Measurements from ENCODE around the gene NOS2.
"Not testable (repeated sequence)": the region's sequence is repeated elsewhere in the genome, so short reads cannot be mapped to it uniquely, and the experiment has no call there.

NOS2 gene

DNA sequence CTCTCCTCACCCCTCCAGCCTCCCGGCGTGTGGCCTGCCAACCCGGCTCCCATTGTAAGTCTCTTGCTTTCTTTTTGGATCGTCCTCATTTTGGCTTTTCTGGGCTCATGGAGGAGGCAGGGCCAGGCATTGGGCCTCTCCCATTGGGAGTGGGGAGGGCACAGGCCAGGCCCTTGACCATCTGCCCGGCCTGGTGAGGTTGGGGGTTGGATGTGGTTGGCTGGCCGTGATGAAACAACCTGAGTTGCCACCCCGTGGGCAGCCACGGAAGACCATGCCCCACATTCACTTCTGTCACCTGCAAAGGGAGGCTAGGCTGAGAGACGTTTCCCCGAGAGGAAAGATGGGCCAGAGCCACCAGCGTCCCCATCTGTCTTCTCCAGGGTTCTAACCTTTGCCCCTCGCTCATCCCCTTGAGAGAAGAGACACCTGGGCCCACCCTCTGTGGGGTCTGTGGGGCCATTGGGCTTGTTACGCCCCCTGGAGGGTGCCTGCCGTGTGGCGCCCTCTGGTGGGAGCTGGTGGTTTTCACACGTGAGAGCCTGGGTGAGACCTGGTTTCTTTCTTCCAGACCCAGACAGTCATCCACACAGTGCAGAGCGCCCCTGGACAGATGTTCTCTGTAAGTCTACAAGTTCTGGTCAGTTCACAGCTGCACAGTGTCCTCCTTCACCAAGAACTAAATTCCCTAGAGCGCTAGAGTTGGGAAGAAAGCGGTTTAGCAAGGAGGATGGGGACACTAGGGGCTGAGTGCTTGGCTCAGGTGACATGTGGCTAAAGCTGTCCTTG, 47.3 kb downstream of the NOS2 start:
- not testable (repeated sequence) for H3K4me3 ChIP-seq (ENCODE audit: low read length in 2 of 2); H3K4me1 ChIP-seq (ENCODE audit: control insufficient read depth, insufficient read depth, low read length); H3K36me3 ChIP-seq (ENCODE audit: control insufficient read depth in 2 of 2, insufficient read depth in 2 of 2, low read length in 2 of 2); H3K27ac ChIP-seq (ENCODE audit: low read length); H3K9ac ChIP-seq (ENCODE audit: low read length in 2 of 2); H3K27me3 ChIP-seq (ENCODE audit: control insufficient read depth in 1 of 2, insufficient read depth in 2 of 2, low read length in 2 of 2); H3K9me3 ChIP-seq (ENCODE audit: control insufficient read depth in 2 of 2, low read length in 2 of 2)

GRCh38 chr17:27751622-27752490, 48.5 kb downstream of the NOS2 start:
- Histone ChIP-seq H3K9ac (ENCODE audit: low read length in 2 of 2) (no peak overlapping the region), H3K27me3 (ENCODE audit: control insufficient read depth in 1 of 2, insufficient read depth in 2 of 2, low read length in 2 of 2) (no peaks in the 10 kb centered on the region), H3K36me3 (ENCODE audit: control insufficient read depth in 2 of 2, insufficient read depth in 2 of 2, low read length in 2 of 2) (no peaks in the 10 kb centered on the region), H3K9me3 (ENCODE audit: control insufficient read depth in 2 of 2, low read length in 2 of 2) (no peaks in the 10 kb centered on the region), H3K4me1 (ENCODE audit: control insufficient read depth, insufficient read depth, low read length) (no peaks in the 10 kb centered on the region), H3K4me3 (ENCODE audit: low read length in 2 of 2) (no peak overlapping the region), H3K27ac (ENCODE audit: low read length) (no peak overlapping the region)

DNA sequence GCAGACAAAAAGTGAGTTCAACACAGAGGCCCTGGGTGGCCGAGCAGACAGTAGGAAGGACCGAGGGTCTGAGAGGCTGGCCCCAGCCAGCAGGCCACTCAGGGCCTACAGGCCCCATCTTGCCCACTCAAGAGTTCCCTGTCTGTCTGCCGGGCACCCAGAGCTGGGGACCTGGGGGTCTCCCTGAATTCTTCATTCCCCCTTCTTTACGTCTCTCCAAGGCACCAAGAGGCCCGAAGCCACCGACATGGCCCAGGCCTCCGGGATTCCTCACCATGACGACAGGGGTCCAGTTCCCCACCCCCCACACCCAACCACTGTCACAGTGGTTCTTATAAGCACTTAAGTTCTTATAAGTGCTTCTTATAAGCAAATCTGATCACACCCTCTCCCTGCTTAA, 49.2 kb downstream of the NOS2 start:
- no peaks in the 10 kb centered on the region for H3K36me3 ChIP-seq (ENCODE audit: control insufficient read depth in 2 of 2, insufficient read depth in 2 of 2, low read length in 2 of 2)
- no peaks in the 10 kb centered on the region for H3K27me3 ChIP-seq (ENCODE audit: control insufficient read depth in 1 of 2, insufficient read depth in 2 of 2, low read length in 2 of 2)
- H3K27ac ChIP-seq (ENCODE audit: low read length), result no peak overlapping the region
- H3K4me3 ChIP-seq (ENCODE audit: low read length in 2 of 2), result no peak overlapping the region
- no peaks in the 10 kb centered on the region for H3K4me1 ChIP-seq (ENCODE audit: control insufficient read depth, insufficient read depth, low read length)
- no peak overlapping the region for H3K9ac ChIP-seq (ENCODE audit: low read length in 2 of 2)
- H3K9me3 ChIP-seq (ENCODE audit: control insufficient read depth in 2 of 2, low read length in 2 of 2), result no peaks in the 10 kb centered on the region

GRCh38 chr17:27749562-27750150, 50.7 kb downstream of the NOS2 start:
- not testable (repeated sequence) for H3K4me3 ChIP-seq (ENCODE audit: low read length in 2 of 2); H3K9me3 ChIP-seq (ENCODE audit: control insufficient read depth in 2 of 2, low read length in 2 of 2); H3K27ac ChIP-seq (ENCODE audit: low read length); H3K36me3 ChIP-seq (ENCODE audit: control insufficient read depth in 2 of 2, insufficient read depth in 2 of 2, low read length in 2 of 2); H3K27me3 ChIP-seq (ENCODE audit: control insufficient read depth in 1 of 2, insufficient read depth in 2 of 2, low read length in 2 of 2); H3K4me1 ChIP-seq (ENCODE audit: control insufficient read depth, insufficient read depth, low read length); H3K9ac ChIP-seq (ENCODE audit: low read length in 2 of 2)

GRCh38 chr17:27748360-27748825, 51.9 kb downstream of the NOS2 start:
- no peaks in the 10 kb centered on the region for H3K4me1 ChIP-seq (ENCODE audit: control insufficient read depth, insufficient read depth, low read length)
- no peak overlapping the region for H3K27ac ChIP-seq (ENCODE audit: low read length)
- H3K36me3 ChIP-seq (ENCODE audit: control insufficient read depth in 2 of 2, insufficient read depth in 2 of 2, low read length in 2 of 2), result no peaks in the 10 kb centered on the region
- H3K27me3 ChIP-seq (ENCODE audit: control insufficient read depth in 1 of 2, insufficient read depth in 2 of 2, low read length in 2 of 2), result no peaks in the 10 kb centered on the region
- H3K9me3 ChIP-seq (ENCODE audit: control insufficient read depth in 2 of 2, low read length in 2 of 2), result no peaks in the 10 kb centered on the region
- H3K9ac ChIP-seq (ENCODE audit: low read length in 2 of 2), result no peak overlapping the region
- no peak overlapping the region for H3K4me3 ChIP-seq (ENCODE audit: low read length in 2 of 2)

DNA sequence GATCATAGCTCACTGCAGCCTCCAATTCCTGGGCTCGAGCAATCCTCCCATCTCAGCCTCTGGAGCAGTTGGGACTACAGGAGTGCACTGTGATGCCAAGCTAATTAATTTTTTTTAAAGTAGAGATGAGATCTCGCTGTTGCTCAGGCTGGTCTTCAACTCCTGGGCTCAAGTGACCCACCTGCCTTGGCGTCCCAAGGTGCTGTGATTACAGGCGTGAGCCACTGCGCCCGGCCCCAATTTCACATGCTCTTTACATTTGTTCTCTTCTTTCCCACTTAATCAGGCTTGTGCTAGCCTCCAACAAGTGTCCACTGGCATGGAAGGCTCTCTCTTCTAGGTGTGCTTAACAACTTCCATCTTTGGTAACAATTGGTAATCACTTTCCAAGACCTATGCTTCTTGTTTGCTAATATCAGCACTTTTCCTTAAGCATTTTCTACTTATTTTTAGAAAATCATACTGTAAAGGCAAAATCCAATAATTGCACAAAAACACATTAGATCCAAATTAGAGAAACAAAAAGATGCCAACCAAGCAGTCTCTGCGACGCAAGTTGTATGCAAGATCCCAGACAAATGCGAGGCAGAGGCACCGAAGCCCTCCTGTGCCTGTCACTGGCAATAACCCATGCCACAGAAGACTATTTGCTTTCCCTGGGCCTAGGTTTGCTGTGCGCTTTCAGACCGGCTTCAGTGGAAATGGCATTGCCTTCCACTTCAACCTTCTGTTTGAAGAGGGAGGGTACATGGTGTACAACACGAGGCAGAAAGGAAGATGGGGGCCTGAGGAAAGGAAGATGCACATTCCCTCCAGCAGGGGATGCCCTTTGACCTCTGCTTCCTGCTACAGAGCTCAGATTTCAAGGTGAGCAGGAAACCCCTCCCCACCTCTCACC, 52.6 kb downstream of the NOS2 start:
- no peaks in the 10 kb centered on the region for H3K9me3 ChIP-seq (ENCODE audit: control insufficient read depth in 2 of 2, low read length in 2 of 2)
- H3K4me3 ChIP-seq (ENCODE audit: low read length in 2 of 2), result no peak overlapping the region
- no peaks in the 10 kb centered on the region for H3K36me3 ChIP-seq (ENCODE audit: control insufficient read depth in 2 of 2, insufficient read depth in 2 of 2, low read length in 2 of 2)
- H3K27me3 ChIP-seq (ENCODE audit: control insufficient read depth in 1 of 2, insufficient read depth in 2 of 2, low read length in 2 of 2), result no peaks in the 10 kb centered on the region
- no peak overlapping the region for H3K27ac ChIP-seq (ENCODE audit: low read length)
- H3K9ac ChIP-seq (ENCODE audit: low read length in 2 of 2), result no peak overlapping the region
- no peaks in the 10 kb centered on the region for H3K4me1 ChIP-seq (ENCODE audit: control insufficient read depth, insufficient read depth, low read length)

DNA sequence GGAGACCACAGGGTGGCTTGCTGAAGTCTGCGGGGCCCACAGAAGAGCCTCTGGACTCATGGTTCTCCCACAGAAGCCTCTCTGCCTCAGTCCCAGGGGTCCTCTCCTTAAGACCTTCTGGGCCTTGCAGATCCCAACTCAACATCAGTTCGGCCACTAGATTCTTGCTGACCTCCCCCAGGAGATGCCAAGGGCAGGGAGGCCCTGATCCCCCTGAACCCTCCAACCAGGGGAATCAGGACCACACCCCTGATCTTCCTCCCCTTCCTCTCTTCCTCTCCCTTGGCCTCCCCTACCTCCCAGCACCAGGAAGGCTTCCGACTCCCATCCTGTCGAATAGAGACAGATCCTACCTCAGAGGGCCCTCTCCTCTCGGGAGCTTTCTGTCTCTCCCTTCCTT, 53.4 kb downstream of the NOS2 start:
- Histone ChIP-seq H3K9me3 (ENCODE audit: control insufficient read depth in 2 of 2, low read length in 2 of 2) (no peaks in the 10 kb centered on the region), H3K4me1 (ENCODE audit: control insufficient read depth, insufficient read depth, low read length) (no peaks in the 10 kb centered on the region), H3K36me3 (ENCODE audit: control insufficient read depth in 2 of 2, insufficient read depth in 2 of 2, low read length in 2 of 2) (no peaks in the 10 kb centered on the region), H3K27ac (ENCODE audit: low read length) (no peak overlapping the region), H3K9ac (ENCODE audit: low read length in 2 of 2) (no peak overlapping the region), H3K4me3 (ENCODE audit: low read length in 2 of 2) (no peak overlapping the region), H3K27me3 (ENCODE audit: control insufficient read depth in 1 of 2, insufficient read depth in 2 of 2, low read length in 2 of 2) (no peaks in the 10 kb centered on the region)

DNA sequence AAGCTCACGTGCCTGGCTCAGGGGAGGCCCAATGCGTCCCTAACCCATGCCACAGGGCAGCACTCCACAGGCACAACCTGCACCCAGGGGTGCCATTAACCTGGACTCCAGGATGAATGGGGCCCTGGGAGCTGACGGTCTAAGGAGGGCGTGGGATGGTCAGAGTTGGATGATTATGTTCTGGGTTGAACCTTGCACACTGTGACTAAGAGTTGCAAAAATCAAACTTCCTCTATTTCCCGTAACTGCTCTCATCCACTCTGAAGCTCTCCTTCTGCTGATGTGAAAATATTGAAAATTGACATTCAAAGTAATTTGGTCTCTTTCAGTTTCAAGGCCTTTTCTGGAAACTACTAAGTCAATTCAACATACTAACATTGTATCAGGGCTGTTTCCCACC, 54.0 kb downstream of the NOS2 start:
- not testable (repeated sequence) for H3K27ac ChIP-seq (ENCODE audit: low read length); H3K4me3 ChIP-seq (ENCODE audit: low read length in 2 of 2); H3K9ac ChIP-seq (ENCODE audit: low read length in 2 of 2); H3K27me3 ChIP-seq (ENCODE audit: control insufficient read depth in 1 of 2, insufficient read depth in 2 of 2, low read length in 2 of 2); H3K36me3 ChIP-seq (ENCODE audit: control insufficient read depth in 2 of 2, insufficient read depth in 2 of 2, low read length in 2 of 2); H3K9me3 ChIP-seq (ENCODE audit: control insufficient read depth in 2 of 2, low read length in 2 of 2); H3K4me1 ChIP-seq (ENCODE audit: control insufficient read depth, insufficient read depth, low read length)

DNA sequence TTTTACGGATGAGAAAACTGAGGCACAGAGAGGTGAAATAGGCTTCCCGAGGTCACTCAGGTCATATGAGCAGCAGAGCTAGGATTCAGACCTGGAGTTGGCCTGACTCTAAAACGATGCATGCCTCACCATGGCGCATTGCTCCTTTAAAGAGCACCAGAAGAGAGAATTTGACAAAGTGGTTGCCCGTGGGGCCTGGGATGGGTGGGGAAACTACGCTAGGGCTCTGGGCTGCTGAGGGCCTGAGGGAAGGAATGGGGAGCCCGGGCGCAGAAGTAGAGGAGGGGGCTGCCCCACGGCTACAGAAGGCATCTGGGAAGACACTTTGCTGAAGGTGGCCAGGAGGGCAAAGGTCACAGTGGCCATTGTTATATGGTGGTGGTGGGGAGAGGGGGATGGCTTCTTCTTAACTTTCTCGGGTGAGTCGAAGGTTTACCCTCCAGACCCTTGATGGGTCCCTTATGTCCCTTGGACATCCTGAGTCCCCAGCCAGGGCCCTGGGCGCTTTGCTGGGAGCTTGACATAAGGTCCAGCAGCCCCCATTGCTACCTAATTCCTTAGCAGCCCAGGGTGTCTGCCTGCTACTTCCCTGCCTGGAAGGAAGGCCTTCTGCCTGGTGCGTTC, 55.0 kb downstream of the NOS2 start:
- not testable (repeated sequence) for H3K9me3 ChIP-seq (ENCODE audit: control insufficient read depth in 2 of 2, low read length in 2 of 2); H3K27ac ChIP-seq (ENCODE audit: low read length); H3K4me3 ChIP-seq (ENCODE audit: low read length in 2 of 2); H3K27me3 ChIP-seq (ENCODE audit: control insufficient read depth in 1 of 2, insufficient read depth in 2 of 2, low read length in 2 of 2); H3K4me1 ChIP-seq (ENCODE audit: control insufficient read depth, insufficient read depth, low read length); H3K9ac ChIP-seq (ENCODE audit: low read length in 2 of 2); H3K36me3 ChIP-seq (ENCODE audit: control insufficient read depth in 2 of 2, insufficient read depth in 2 of 2, low read length in 2 of 2)
